AG10803 (cell line): ENCODE results near the gene SON.
"Not testable (repeated sequence)": the region's sequence is repeated elsewhere in the genome, so short reads cannot be mapped to it uniquely, and the experiment has no call there.

Source experiments
- DNase-seq: peaks from one replicate; pipeline ENCODE4 v3.0.0; 2010; ENCODE audit warnings: low read depth
- H3K4me3 ChIP-seq: 2 replicates; pipeline ENCODE4 v1.5.1; 2011; ENCODE audit warnings: mild to moderate bottlenecking, low read length, control low read depth
- TF ChIP-seq, protein P1 (sequence below): conservative IDR thresholded peaks from 2 replicates; pipeline ENCODE4 v1.5.1; 2011; ENCODE audit warnings: mild to moderate bottlenecking, low read length, control low read depth, inconsistent platforms

SON gene, protein sequence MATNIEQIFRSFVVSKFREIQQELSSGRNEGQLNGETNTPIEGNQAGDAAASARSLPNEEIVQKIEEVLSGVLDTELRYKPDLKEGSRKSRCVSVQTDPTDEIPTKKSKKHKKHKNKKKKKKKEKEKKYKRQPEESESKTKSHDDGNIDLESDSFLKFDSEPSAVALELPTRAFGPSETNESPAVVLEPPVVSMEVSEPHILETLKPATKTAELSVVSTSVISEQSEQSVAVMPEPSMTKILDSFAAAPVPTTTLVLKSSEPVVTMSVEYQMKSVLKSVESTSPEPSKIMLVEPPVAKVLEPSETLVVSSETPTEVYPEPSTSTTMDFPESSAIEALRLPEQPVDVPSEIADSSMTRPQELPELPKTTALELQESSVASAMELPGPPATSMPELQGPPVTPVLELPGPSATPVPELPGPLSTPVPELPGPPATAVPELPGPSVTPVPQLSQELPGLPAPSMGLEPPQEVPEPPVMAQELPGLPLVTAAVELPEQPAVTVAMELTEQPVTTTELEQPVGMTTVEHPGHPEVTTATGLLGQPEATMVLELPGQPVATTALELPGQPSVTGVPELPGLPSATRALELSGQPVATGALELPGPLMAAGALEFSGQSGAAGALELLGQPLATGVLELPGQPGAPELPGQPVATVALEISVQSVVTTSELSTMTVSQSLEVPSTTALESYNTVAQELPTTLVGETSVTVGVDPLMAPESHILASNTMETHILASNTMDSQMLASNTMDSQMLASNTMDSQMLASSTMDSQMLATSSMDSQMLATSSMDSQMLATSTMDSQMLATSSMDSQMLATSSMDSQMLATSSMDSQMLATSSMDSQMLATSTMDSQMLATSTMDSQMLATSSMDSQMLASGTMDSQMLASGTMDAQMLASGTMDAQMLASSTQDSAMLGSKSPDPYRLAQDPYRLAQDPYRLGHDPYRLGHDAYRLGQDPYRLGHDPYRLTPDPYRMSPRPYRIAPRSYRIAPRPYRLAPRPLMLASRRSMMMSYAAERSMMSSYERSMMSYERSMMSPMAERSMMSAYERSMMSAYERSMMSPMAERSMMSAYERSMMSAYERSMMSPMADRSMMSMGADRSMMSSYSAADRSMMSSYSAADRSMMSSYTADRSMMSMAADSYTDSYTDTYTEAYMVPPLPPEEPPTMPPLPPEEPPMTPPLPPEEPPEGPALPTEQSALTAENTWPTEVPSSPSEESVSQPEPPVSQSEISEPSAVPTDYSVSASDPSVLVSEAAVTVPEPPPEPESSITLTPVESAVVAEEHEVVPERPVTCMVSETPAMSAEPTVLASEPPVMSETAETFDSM (N-terminal part only)

DNA sequence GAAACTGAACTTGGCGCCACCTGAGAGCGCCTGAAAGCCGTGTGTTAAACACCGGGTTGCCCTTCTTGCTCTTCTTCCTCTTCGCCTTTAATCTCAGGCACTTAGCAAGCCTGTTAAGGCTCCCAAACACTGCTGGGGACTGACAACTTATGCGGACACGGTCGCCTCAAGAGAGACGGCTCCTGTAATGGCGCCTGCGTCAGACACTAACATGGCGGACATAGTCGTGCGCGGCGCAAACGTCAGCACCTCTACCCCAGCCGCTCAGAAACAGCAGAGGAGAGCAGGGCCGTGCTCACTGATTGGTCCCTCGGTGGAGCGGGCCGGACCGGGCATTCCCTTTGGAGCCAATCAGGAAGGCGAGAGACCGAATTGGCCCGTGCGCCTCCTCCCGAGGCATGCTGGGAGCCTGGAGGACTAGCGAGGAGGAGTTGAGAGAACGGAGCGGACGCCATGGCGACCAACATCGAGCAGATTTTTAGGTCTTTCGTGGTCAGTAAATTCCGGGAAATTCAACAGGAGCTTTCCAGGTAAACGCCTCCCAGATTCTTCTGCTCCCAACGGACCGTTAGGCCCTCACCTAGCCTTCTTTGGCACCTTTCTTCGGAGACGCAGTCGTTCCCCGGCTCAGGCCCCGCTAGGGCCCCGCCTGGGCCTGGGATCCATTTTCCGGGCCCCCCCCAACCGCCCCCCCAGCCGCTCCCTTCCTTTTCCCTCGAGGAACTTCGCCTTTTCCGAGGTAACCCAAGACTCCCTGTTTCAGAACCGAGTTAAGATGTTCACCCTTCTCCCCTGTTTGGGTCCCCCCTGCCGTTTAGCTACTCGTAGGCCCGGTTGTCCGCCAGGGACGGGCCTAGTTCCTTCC is at the start of gene SON:
Gene SON, plus strand, starts transcription at position 399 of the 865 bp plus-strand sequence. Its CDS starts 55 bp downstream, at position 454.
- TF ChIP-seq, protein P1, sequence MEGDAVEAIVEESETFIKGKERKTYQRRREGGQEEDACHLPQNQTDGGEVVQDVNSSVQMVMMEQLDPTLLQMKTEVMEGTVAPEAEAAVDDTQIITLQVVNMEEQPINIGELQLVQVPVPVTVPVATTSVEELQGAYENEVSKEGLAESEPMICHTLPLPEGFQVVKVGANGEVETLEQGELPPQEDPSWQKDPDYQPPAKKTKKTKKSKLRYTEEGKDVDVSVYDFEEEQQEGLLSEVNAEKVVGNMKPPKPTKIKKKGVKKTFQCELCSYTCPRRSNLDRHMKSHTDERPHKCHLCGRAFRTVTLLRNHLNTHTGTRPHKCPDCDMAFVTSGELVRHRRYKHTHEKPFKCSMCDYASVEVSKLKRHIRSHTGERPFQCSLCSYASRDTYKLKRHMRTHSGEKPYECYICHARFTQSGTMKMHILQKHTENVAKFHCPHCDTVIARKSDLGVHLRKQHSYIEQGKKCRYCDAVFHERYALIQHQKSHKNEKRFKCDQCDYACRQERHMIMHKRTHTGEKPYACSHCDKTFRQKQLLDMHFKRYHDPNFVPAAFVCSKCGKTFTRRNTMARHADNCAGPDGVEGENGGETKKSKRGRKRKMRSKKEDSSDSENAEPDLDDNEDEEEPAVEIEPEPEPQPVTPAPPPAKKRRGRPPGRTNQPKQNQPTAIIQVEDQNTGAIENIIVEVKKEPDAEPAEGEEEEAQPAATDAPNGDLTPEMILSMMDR, result no peak
- DNase-seq, result peak; percentile 99
- H3K4me3 ChIP-seq, result peak within 1 kb of the TSS; percentile 94

DNA sequence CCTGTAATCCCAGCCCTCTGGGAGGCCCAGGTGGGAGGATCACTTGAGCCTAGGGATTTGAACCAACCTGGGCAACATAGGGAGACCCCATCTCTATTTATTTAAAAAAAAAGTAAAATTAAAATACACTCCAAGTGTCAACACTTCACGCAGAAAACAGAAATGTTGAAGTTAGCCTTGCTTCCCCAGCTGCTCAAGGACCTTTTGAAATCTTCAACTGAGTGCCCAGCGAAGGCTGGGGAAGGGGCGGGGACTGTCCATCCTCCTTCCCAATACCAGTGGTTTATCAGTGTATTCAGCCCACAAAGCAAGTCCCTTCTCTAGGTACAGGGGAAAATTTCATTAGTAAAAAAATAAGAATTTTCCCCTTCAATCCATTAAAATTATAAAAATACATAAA is 49.1 kb upstream of the SON start:
- no peak overlapping the region for H3K4me3 ChIP-seq
- DNase-seq, result no peak
- TF ChIP-seq, protein P1, result no peak

DNA sequence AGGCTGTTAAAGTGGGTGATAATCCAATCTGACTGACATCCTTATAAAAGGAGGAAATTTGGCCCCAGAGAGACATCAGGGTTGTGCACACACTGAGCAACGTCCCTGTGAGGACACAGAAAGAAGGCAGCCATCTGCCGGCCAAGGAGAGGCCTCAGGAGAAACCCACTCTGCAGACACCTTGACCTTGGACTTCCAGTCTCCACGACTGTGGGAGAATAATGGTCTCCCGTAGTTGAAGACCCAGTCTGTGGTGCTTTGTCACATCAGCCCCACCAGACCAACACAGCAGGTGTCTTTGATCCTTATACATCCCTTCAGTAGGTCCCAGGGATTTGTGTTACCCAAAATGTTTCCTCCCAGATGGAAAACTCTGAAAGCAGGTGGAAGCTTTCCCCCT is 47.1 kb upstream of the SON start:
- DNase-seq, result no peak

DNA sequence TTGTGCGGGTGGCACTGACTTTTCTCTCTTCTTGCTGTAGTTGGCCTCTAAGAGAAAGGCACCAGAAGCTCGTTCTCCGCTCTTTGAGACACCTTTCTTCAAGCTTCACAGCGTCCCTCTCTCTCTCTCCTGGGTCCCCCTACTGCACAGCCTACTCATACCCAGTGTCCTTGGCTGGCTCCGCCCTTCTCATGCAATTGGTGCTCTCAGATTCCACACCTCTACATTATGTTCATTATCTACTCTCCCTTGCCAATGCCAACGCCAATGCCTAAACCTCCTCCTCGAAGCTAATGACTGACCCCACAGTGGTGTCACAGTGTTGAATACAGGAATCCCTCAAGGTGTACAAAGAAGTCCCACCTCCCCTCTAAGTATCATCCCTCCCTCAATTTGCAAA is 46.5 kb upstream of the SON start:
- no peak for DNase-seq
- TF ChIP-seq, protein P1, result no peak
- H3K4me3 ChIP-seq, result no peak overlapping the region

More for the DNA sequence above, 47.1 kb upstream of the SON start:
- TF ChIP-seq, protein P1, result no peak
- no peak overlapping the region for H3K4me3 ChIP-seq

DNA sequence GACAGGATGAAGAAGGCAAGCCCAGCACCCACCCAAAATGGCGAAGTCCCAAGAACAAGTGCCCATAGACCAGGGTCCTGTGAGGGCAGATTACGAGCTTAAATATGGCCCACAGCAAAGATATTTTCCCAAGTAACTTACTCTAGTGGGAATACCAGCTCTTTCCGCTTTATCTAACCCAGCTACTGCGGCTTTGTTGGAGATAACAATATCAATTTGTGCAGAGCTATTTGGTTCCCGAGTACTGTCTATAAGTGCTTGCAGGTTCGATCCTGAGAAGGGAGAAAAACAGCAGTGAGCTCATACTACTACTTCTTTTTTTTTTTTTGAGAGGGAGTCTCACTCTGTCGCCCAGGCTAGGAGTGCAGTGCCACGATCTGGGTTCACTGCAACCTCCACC is 37.0 kb upstream of the SON start:
- H3K4me3 ChIP-seq, result no peak overlapping the region
- TF ChIP-seq, protein P1, result no peak
- no peak for DNase-seq

DNA sequence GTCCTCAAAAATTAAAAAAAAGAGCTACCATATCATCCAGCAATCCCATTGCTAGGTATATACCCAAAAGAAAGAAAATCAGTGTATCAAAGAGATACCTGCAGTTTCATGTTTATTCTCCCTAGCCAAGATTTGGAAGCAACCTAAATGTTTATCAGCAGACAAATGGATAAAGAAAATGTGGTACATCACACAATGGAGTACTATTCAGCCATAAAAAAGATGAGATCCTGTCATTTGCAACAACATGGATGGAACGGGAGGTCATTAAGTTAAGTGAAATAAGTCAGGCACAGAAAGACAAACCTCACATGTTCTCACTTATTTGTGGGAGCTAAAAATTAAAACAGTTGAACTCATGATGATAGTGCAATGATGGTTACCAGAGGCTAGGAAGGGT is 35.8 kb upstream of the SON start:
- H3K4me3 ChIP-seq, DNase-seq: not testable (repeated sequence)
